ENCODE results near the gene NDUFAF8. TPM values are rescaled to one million over a fixed set of nuclear protein-coding genes. Genes with fewer than 3 reads are reported as not detected.

Gene NDUFAF8
- total RNA-seq, 2 donors from 2014 or later, result 33.4 to 68.0 TPM

DNA sequence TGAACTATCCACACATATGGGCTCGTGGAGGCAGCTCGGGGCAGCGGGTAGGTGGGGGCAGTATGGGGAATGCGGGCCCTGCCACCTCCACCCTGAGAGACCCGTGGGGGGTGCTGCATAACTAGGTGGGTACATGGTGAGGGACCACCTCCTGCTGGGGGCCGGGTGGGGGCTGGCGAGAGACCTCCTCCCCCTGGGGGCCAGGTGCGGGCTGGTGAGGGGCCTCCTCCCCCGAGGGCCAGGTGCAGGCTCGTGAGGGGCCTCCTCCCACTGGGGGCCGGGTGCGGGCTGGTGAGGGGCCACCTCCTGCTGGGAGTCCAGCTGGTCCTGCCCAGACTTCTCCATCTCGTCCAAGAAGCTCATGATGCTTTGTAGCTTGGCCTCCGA, 41.7 kb upstream of the NDUFAF8 start:
- Mint-ChIP-seq H3K4me3 (no peak overlapping the region), H3K9me3 (no peaks in the 10 kb centered on the region), H3K36me3 (ENCODE audit: low read depth) (no peaks in the 10 kb centered on the region), H3K27me3 (no peaks in the 10 kb centered on the region), H3K27ac (no peak overlapping the region), H3K4me1 (no peaks in the 10 kb centered on the region)
- ATAC-seq (replicated peaks), result no peak

- Mint-ChIP-seq H3K4me3 (no peak overlapping the region), H3K27ac (no peak overlapping the region), H3K36me3 (ENCODE audit: low read depth) (no peaks in the 10 kb centered on the region), H3K9me3 (no peaks in the 10 kb centered on the region), H3K4me1 (no peaks in the 10 kb centered on the region), H3K27me3 (no peaks in the 10 kb centered on the region)
- no peak for ATAC-seq (replicated peaks)
These were observed 41.2 kb upstream of the NDUFAF8 start for GRCh38 chr17:81197831-81198490.

DNA sequence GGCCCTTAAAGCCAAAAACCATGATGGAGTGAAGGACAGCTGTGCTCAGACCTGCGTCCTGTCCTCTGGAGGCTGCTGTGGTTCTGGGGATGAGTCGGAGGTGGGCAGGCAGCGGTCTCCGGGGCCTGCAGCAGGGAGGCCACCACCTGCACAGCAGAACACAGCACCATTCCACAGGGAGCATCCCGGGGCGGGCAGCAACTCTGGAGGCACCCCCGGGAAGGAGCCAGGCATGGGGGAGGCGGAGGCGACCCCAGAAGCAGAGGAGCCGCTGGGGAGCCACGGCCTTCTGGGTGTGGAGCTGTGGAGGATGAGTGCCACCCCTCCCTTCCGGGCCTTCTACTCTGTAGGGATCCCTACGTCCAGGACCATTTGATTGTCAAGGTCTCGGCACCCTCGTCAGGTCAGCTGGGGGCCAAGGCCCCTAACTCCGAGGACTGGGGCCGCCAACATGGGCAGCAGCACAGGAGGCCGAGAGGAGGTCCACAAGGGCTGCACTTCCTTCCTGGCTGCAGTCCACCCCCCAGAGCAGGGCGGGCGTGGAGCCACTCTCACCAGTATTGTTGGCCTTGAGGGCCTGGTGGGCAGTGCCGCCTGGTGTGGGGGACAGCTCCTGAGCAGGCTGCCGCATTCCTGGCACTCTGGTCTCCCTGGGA, 40.2 kb upstream of the NDUFAF8 start:
- Mint-ChIP-seq H3K27ac (no peak overlapping the region), H3K27me3 (no peaks in the 10 kb centered on the region), H3K36me3 (ENCODE audit: low read depth) (no peaks in the 10 kb centered on the region), H3K4me3 (no peak overlapping the region), H3K9me3 (no peaks in the 10 kb centered on the region), H3K4me1 (no peaks in the 10 kb centered on the region)
- ATAC-seq (replicated peaks), result no peak

GRCh38 chr17:81199482-81199830, 39.7 kb upstream of the NDUFAF8 start:
- H3K27ac Mint-ChIP-seq, result no peak overlapping the region
- no peaks in the 10 kb centered on the region for H3K4me1 Mint-ChIP-seq
- no peak overlapping the region for H3K4me3 Mint-ChIP-seq
- H3K27me3 Mint-ChIP-seq, result no peaks in the 10 kb centered on the region
- no peaks in the 10 kb centered on the region for H3K9me3 Mint-ChIP-seq
- no peaks in the 10 kb centered on the region for H3K36me3 Mint-ChIP-seq (ENCODE audit: low read depth)
- no peak for ATAC-seq (replicated peaks)

GRCh38 chr17:81200201-81200600, 38.9 kb upstream of the NDUFAF8 start:
- H3K27me3 Mint-ChIP-seq, result no peaks in the 10 kb centered on the region
- ATAC-seq (replicated peaks), result no peak
- H3K4me3 Mint-ChIP-seq, result no peak overlapping the region
- H3K9me3 Mint-ChIP-seq, result no peaks in the 10 kb centered on the region
- H3K27ac Mint-ChIP-seq, result no peak overlapping the region
- H3K4me1 Mint-ChIP-seq, result no peaks in the 10 kb centered on the region
- no peaks in the 10 kb centered on the region for H3K36me3 Mint-ChIP-seq (ENCODE audit: low read depth)

DNA sequence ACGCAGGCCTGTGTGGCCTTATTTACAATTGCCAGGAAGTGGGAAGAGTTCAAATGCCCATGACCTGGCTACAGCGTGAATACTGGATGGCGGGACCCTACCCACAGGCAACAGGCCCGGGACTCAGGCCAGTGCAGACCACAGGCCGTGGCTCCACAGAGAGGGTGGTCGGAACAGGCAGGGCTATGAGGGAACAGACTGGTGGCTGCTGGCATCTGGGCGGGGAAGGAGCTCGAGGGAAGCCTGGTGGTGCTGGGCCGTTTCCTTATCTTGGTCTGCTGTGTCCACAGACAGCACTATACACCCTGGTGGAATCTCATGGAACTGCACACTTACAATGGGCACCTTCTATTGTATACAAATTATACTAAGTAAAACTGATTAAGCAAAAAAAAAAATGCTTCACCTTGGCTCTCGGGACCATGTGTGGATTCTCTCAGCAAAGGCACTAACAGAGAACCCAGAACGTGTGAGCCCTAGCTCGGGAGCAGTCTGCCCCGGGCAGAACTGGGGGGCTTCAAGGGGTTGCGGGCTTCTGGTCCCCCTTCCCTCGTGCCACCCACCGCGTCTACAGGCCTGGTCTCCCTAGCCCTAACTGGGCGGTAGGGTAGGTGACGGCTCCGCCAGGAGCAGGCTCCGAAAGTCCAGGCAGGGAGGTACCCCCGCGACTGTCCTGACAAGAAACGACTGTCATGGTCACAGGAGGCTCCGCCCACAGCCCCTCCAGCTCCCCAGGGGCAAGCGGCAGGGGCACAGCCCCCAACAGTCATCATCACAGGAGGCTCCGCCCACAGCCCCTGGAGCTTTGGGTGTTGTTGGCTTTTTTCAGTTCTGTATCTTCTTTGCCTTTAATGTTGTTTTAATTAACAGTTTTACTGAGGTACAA, 38.2 kb upstream of the NDUFAF8 start:
- Mint-ChIP-seq H3K36me3 (ENCODE audit: low read depth) (no peaks in the 10 kb centered on the region), H3K9me3 (no peaks in the 10 kb centered on the region), H3K27me3 (no peaks in the 10 kb centered on the region), H3K4me1 (no peaks in the 10 kb centered on the region), H3K4me3 (no peak overlapping the region), H3K27ac (no peak overlapping the region)
- ATAC-seq (replicated peaks), result peak; percentile 59

- no peak overlapping the region for H3K27ac Mint-ChIP-seq
- H3K36me3 Mint-ChIP-seq (ENCODE audit: low read depth), result no peaks in the 10 kb centered on the region
- H3K27me3 Mint-ChIP-seq, result no peaks in the 10 kb centered on the region
- H3K4me1 Mint-ChIP-seq, result no peaks in the 10 kb centered on the region
- H3K4me3 Mint-ChIP-seq, result no peak overlapping the region
- H3K9me3 Mint-ChIP-seq, result no peaks in the 10 kb centered on the region
- no peak for ATAC-seq (replicated peaks)
These were observed 36.8 kb upstream of the NDUFAF8 start for GRCh38 chr17:81202318-81202717.

- H3K4me3 Mint-ChIP-seq, result no peak overlapping the region
- ATAC-seq (replicated peaks), result no peak
- H3K9me3 Mint-ChIP-seq, result no peaks in the 10 kb centered on the region
- H3K27ac Mint-ChIP-seq, result no peak overlapping the region
- no peaks in the 10 kb centered on the region for H3K36me3 Mint-ChIP-seq (ENCODE audit: low read depth)
- H3K27me3 Mint-ChIP-seq, result no peaks in the 10 kb centered on the region
- no peaks in the 10 kb centered on the region for H3K4me1 Mint-ChIP-seq
These were observed 36.0 kb upstream of the NDUFAF8 start for GRCh38 chr17:81203136-81203535.

- Mint-ChIP-seq H3K27ac (no peak overlapping the region), H3K36me3 (ENCODE audit: low read depth) (no peaks in the 10 kb centered on the region), H3K4me3 (no peak overlapping the region), H3K9me3 (no peaks in the 10 kb centered on the region), H3K4me1 (no peaks in the 10 kb centered on the region), H3K27me3 (no peaks in the 10 kb centered on the region)
- no peak for ATAC-seq (replicated peaks)
These were observed 34.5 kb upstream of the NDUFAF8 start for GRCh38 chr17:81204578-81204977.

DNA sequence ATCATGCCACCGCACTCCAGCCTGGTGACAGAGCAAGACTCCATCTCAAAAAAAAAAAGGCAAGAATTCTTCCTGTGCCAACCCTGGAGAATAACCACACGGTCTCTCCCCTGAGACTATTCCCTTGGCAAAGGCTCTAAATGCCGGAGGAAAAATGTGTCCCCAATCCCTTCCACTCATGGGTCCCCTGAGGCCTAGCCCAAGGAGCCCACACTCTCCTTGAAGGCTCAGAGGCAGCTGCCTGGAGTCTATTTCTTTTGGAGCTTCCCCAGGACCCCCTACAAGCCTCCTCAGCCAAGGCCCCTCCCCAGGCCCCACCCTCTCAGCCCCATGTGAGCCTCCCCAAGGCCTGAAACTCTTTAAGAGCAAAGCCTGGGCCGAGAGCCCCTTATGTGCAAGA, 33.0 kb upstream of the NDUFAF8 start:
- no peaks in the 10 kb centered on the region for H3K4me1 Mint-ChIP-seq
- no peak for ATAC-seq (replicated peaks)
- H3K27me3 Mint-ChIP-seq, result no peaks in the 10 kb centered on the region
- no peaks in the 10 kb centered on the region for H3K9me3 Mint-ChIP-seq
- H3K27ac Mint-ChIP-seq, result no peak overlapping the region
- H3K4me3 Mint-ChIP-seq, result no peak overlapping the region
- no peaks in the 10 kb centered on the region for H3K36me3 Mint-ChIP-seq (ENCODE audit: low read depth)

GRCh38 chr17:81206657-81207056, 32.5 kb upstream of the NDUFAF8 start:
- no peak overlapping the region for H3K27ac Mint-ChIP-seq
- no peak overlapping the region for H3K4me3 Mint-ChIP-seq
- H3K27me3 Mint-ChIP-seq, result no peaks in the 10 kb centered on the region
- H3K36me3 Mint-ChIP-seq (ENCODE audit: low read depth), result no peaks in the 10 kb centered on the region
- H3K4me1 Mint-ChIP-seq, result no peaks in the 10 kb centered on the region
- ATAC-seq (replicated peaks), result no peak
- H3K9me3 Mint-ChIP-seq, result no peaks in the 10 kb centered on the region

DNA sequence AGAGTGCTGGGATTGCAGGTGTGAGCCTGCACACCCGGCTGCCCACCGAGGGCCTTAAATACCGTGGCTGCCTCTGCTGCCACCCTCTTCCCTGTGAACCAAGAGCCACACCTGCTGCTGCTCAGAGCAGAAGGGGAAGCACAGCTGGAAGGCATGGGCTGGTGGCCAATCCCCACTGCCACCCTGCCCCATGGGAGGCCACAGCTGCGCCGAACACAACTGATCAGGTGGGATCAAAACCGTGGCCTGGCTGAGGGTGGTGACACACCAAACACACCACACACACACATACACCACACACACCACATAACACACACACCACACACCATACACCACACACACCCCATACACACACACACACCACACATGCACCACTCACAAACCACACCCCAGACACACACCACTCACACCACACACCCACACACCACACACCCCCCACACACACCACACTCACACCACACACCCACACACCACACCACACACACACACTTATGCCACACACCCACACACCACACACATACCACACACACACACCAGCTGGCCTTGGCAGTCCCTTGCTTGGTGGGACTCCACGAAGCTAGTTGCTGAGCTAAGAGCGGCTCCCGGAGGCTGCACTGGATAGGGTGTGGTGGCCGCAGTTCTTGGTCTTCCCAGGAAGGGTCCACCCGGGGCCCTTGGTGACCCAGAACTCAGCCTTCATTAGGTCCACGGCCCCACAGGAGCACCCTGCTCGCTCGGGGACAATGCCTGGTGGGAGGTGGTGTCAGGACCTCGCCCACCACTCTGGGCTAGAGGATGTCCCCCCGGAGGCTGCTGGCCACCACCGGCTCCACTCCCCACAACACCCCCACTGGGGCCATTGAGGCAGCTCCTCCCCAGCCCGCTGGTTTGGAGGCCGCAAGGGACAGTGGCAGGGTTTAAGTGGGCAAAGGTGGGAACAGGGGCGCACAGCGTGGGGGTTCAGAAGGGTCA, 31.2 kb upstream of the NDUFAF8 start:
- H3K27ac Mint-ChIP-seq, result no peak overlapping the region
- H3K36me3 Mint-ChIP-seq (ENCODE audit: low read depth), result no peaks in the 10 kb centered on the region
- no peak for ATAC-seq (replicated peaks)
- no peaks in the 10 kb centered on the region for H3K27me3 Mint-ChIP-seq
- no peaks in the 10 kb centered on the region for H3K9me3 Mint-ChIP-seq
- H3K4me1 Mint-ChIP-seq, result no peaks in the 10 kb centered on the region
- H3K4me3 Mint-ChIP-seq, result no peak overlapping the region

GRCh38 chr17:81208651-81209050, 30.5 kb upstream of the NDUFAF8 start:
- no peak overlapping the region for H3K27ac Mint-ChIP-seq
- H3K27me3 Mint-ChIP-seq, result no peaks in the 10 kb centered on the region
- H3K36me3 Mint-ChIP-seq (ENCODE audit: low read depth), result no peaks in the 10 kb centered on the region
- H3K4me3 Mint-ChIP-seq, result no peak overlapping the region
- no peaks in the 10 kb centered on the region for H3K4me1 Mint-ChIP-seq
- no peaks in the 10 kb centered on the region for H3K9me3 Mint-ChIP-seq
- no peak for ATAC-seq (replicated peaks)

DNA sequence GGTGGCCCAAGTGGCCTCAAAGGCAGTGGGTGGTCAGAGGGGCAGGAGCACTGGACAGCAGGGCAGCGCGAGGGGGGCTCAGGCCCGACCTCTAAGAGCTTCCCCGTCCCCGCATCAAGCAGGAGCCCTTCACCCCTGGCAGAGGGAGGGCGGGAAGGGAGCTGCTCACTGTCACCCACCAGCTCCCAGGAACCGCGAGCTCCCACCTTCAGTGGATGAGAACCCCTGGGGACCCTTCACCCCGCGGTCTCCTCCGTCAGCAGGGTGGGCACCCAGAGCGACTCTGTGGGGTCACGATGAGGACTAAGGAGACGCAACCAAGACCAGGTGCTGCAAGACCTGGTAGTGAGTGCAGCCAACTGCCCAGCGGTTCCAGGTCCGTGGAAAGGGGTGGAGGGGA, 30.0 kb upstream of the NDUFAF8 start:
- no peak overlapping the region for H3K4me3 Mint-ChIP-seq
- H3K27me3 Mint-ChIP-seq, result no peaks in the 10 kb centered on the region
- H3K36me3 Mint-ChIP-seq (ENCODE audit: low read depth), result no peaks in the 10 kb centered on the region
- no peaks in the 10 kb centered on the region for H3K9me3 Mint-ChIP-seq
- no peak overlapping the region for H3K27ac Mint-ChIP-seq
- no peak for ATAC-seq (replicated peaks)
- H3K4me1 Mint-ChIP-seq, result no peaks in the 10 kb centered on the region

Data from activated T-helper 17 cell treated with anti-CD3 and anti-CD28 coated beads, Interleukin-2, amount 50 U/mL, for 72 hours (primary cell).